Right atrium auricular region (tissue), 2 donors: ENCODE results near the gene ETV4. TPM values are rescaled to one million over a fixed set of nuclear protein-coding genes. Genes with fewer than 3 reads are reported as not detected.

Experiments
- DNase-seq: peaks from one replicate; pipeline ENCODE4 v3.0.0-alpha.2; 2019; ENCODE audit warnings: low spot score
- H3K27ac ChIP-seq, 2 donors: fragments of 200-600 bp; sonication (generic); 1 replicate in 1 of 2; 2 replicates in 1 of 2; pipeline ENCODE4 v1.5.1; 2016 to 2019
- H3K27me3 ChIP-seq, 2 donors: fragments of 200-600 bp; sonication (generic); one replicate each; pipeline versions ENCODE4 v1.5.1 to v1.6.0; 2017 to 2019
- H3K36me3 ChIP-seq: fragments of 200-600 bp; sonication (generic); one replicate; pipeline ENCODE4 v1.5.1; 2016
- H3K4me1 ChIP-seq, 2 donors: fragments of 200-600 bp; sonication (generic); one replicate each; pipeline versions ENCODE4 v1.5.1 to v1.6.0; 2017 to 2019
- H3K4me3 ChIP-seq, 2 donors: fragments of 200-600 bp; sonication (generic); 1 replicate in 1 of 2; 2 replicates in 1 of 2; pipeline ENCODE4 v1.5.1; 2017 to 2019; ENCODE audit warnings: mild to moderate bottlenecking in 1 of 2, moderate library complexity in 1 of 2
- H3K9me3 ChIP-seq, 2 donors: fragments of 200-600 bp; sonication (generic); one replicate each; pipeline ENCODE4 v1.5.1; 2019
- CTCF ChIP-seq, 2 donors: fragments of 200-600 bp; sonication (generic); IDR thresholded peaks; one replicate each; pipeline ENCODE4 v1.5.1; 2019; ENCODE audit warnings: antibody characterized with exemption in 2 of 2
- total RNA-seq, 2 donors: library from RNA; depleted of rRNA; stranded (reverse); fragments of >200 nt; gene quantifications; one replicate each; pipeline ENCODE4 v1.1.0, GENCODE V29; 2016

ETV4 gene
- total RNA-seq, 2 donors from 2014 or later = 3.1 to 5.0 TPM

GRCh38 chr17:43559161-43559816 lies 13.1 kb upstream of the ETV4 start:
- Histone ChIP-seq H3K27ac (no peak overlapping the region), H3K4me3 (no peak overlapping the region), H3K36me3 (no peaks in the 10 kb centered on the region), H3K9me3 (no peaks in the 10 kb centered on the region), H3K4me1 (no peaks in the 10 kb centered on the region), H3K27me3 (no peaks in the 10 kb centered on the region)
- no peak for TF ChIP-seq CTCF (IDR thresholded peaks at IDR 0.05)
- no peak for DNase-seq

- no peak overlapping the region for H3K27ac ChIP-seq
- no peaks in the 10 kb centered on the region for H3K27me3 ChIP-seq
- H3K36me3 ChIP-seq = no peaks in the 10 kb centered on the region
- no peak for TF ChIP-seq CTCF (IDR thresholded peaks at IDR 0.05)
- no peak for DNase-seq
- H3K4me1 ChIP-seq = no peaks in the 10 kb centered on the region
- H3K9me3 ChIP-seq = no peaks in the 10 kb centered on the region
- H3K4me3 ChIP-seq = no peak overlapping the region
These were observed 12.6 kb upstream of the ETV4 start for GRCh38 chr17:43558805-43559160.

- no peaks in the 10 kb centered on the region for H3K36me3 ChIP-seq
- DNase-seq = no peak
- H3K27me3 ChIP-seq = no peaks in the 10 kb centered on the region
- H3K9me3 ChIP-seq = no peaks in the 10 kb centered on the region
- H3K4me1 ChIP-seq = no peaks in the 10 kb centered on the region
- TF ChIP-seq CTCF (IDR thresholded peaks at IDR 0.05) = no peak
- no peak overlapping the region for H3K4me3 ChIP-seq
- no peak overlapping the region for H3K27ac ChIP-seq
These were observed 10.2 kb upstream of the ETV4 start for GRCh38 chr17:43556292-43556691.

- DNase-seq = no peak
- Histone ChIP-seq H3K4me1 (no peaks in the 10 kb centered on the region), H3K27ac (no peak overlapping the region), H3K36me3 (no peaks in the 10 kb centered on the region), H3K9me3 (no peaks in the 10 kb centered on the region), H3K4me3 (no peak overlapping the region), H3K27me3 (no peaks in the 10 kb centered on the region)
- no peak for TF ChIP-seq CTCF (IDR thresholded peaks at IDR 0.05)
These were observed 8.7 kb upstream of the ETV4 start for GRCh38 chr17:43554857-43555256.

- H3K9me3 ChIP-seq = no peaks in the 10 kb centered on the region
- H3K27ac ChIP-seq = no peak overlapping the region
- H3K27me3 ChIP-seq = no peaks in the 10 kb centered on the region
- H3K4me3 ChIP-seq = no peak overlapping the region
- no peak for DNase-seq
- H3K36me3 ChIP-seq = no peaks in the 10 kb centered on the region
- no peaks in the 10 kb centered on the region for H3K4me1 ChIP-seq
- TF ChIP-seq CTCF (IDR thresholded peaks at IDR 0.05) = no peak
These were observed 7.4 kb upstream of the ETV4 start for GRCh38 chr17:43553573-43553972.

- Histone ChIP-seq H3K4me1 (no peaks in the 10 kb centered on the region), H3K4me3 (no peak overlapping the region), H3K27me3 (no peaks in the 10 kb centered on the region), H3K36me3 (no peaks in the 10 kb centered on the region), H3K9me3 (no peaks in the 10 kb centered on the region), H3K27ac (peak overlapping the region; percentile 49 to 83)
- no peak for TF ChIP-seq CTCF (IDR thresholded peaks at IDR 0.05)
- DNase-seq = no peak
These were observed 6.2 kb upstream of the ETV4 start for GRCh38 chr17:43552229-43552837.
